GM12878 (cell line): ENCODE measurements around the gene NDUFS4. TPM values are rescaled to one million over a fixed set of nuclear protein-coding genes. Genes with fewer than 3 reads are reported as not detected.

Experiments used
- ATAC-seq: fragments of 200-7000 bp; cut with Tn5 transposase; 3 replicates; pipeline ENCODE4 v1.9.1; 2020; ENCODE audit warnings: mild to moderate bottlenecking, moderate library complexity
- BruUV-seq: library from RNA; stranded (reverse); fragments of 400-500 nt; replicated peaks from 2 replicates; lab custom pipeline; 2021; lab: Mats Ljungman, UMichigan
- CTCF ChIA-PET: fragments of 300-600 bp; sonication (Branson Sonifier 250); formaldehyde crosslinking; extraction: SDS; loops from one replicate; lab custom pipeline; 2021; ENCODE audit warnings: inconsistent platforms; lab: Yijun Ruan, JAX
- POLR2A ChIA-PET: fragments of 350-600 bp; formaldehyde crosslinking; extraction: SDS; loops from one replicate; lab custom pipeline; 2021; ENCODE audit warnings: inconsistent platforms; lab: Charles Lee
- RAD21 ChIA-PET: fragments of 300-600 bp; sonication (Branson Sonifier 250); formaldehyde crosslinking; loops from one replicate; lab custom pipeline; 2023; ENCODE audit warnings: antibody characterized with exemption; ENCODE audit not compliant: unreplicated experiment; lab: Charles Lee
- SMC1A ChIA-PET: fragments of 300-600 bp; sonication (Branson Sonifier 250); formaldehyde crosslinking; loops from one replicate; lab custom pipeline; 2023; ENCODE audit not compliant: unreplicated experiment, uncharacterized antibody; lab: Charles Lee
- DNase-seq: peaks from one replicate; pipeline ENCODE4 v3.0.0-alpha.2; 2011; ENCODE audit warnings: low read depth, low spot score
- FAIRE-seq: peaks from 3 replicates; lab custom pipeline; 2011; peaks lifted over from hg19 to GRCh38; lab: Jason Lieb, UNC
- H2AFZ ChIP-seq: 2 replicates; pipeline ENCODE4 v1.6.0; 2011; ENCODE audit warnings: low read depth, low read length, control low read depth; ENCODE audit not compliant: control insufficient read depth
- H3K27ac ChIP-seq: 2 replicates; pipeline ENCODE4 v1.5.1; 2011; ENCODE audit warnings: control low read depth; ENCODE audit not compliant: control insufficient read depth, insufficient read depth
- H3K27me3 ChIP-seq, 2 experiments: replicated peaks in 1 of 2; 2 replicates each; pipeline versions ENCODE4 v1.6.0 to v1.6.1; 2011; ENCODE audit warnings: low read length in 1 of 2; ENCODE audit not compliant: control insufficient read depth in 2 of 2, insufficient read depth in 2 of 2
- H3K36me3 ChIP-seq, 2 experiments: 2 replicates each; pipeline ENCODE4 v1.5.1; 2011; ENCODE audit warnings: low read length in 1 of 2; ENCODE audit not compliant: control insufficient read depth in 2 of 2, insufficient read depth in 2 of 2
- H3K4me1 ChIP-seq: 2 replicates; pipeline ENCODE4 v1.6.1; 2011; ENCODE audit warnings: mild to moderate bottlenecking, low read length, moderate library complexity, mixed read lengths; ENCODE audit not compliant: control insufficient read depth, insufficient read depth
- H3K4me2 ChIP-seq: 2 replicates; pipeline ENCODE4 v1.6.0; 2011; ENCODE audit warnings: control low read depth; ENCODE audit not compliant: control insufficient read depth, insufficient read depth
- H3K4me3 ChIP-seq: fragments of 200-600 bp; sonication (generic); 2 replicates; pipeline ENCODE4 v1.5.1; 2016
- H3K79me2 ChIP-seq: 2 replicates; pipeline ENCODE4 v1.6.0; 2011; ENCODE audit warnings: low read length; ENCODE audit not compliant: control insufficient read depth, insufficient read depth
- H3K9ac ChIP-seq: 2 replicates; pipeline ENCODE4 v1.8.0; 2011; ENCODE audit warnings: low read length, control low read depth, mixed read lengths; ENCODE audit not compliant: control insufficient read depth, insufficient read depth
- H3K9me3 ChIP-seq: replicated peaks from 3 replicates; pipeline ENCODE4 v1.5.1; 2011; ENCODE audit warnings: mild to moderate bottlenecking, low read length; ENCODE audit not compliant: control insufficient read depth, insufficient read depth
- H4K20me1 ChIP-seq: 2 replicates; pipeline ENCODE4 v1.6.0; 2011; ENCODE audit not compliant: control insufficient read depth, insufficient read depth
- ASH2L ChIP-seq: fragments of 300-600, 200-600 bp; sonication (generic); IDR thresholded peaks from 2 replicates; pipeline ENCODE4 v1.6.1; 2017; ENCODE audit warnings: low read depth, mild to moderate bottlenecking, borderline replicate concordance
- BHLHE40 ChIP-seq, 2 experiments: fragments of 450-650 bp in 1 of 2; IDR thresholded peaks; 2 replicates each; pipeline ENCODE4 v1.6.1; 2011 to 2017; ENCODE audit warnings: low read depth in 2 of 2, borderline replicate concordance in 1 of 2, improper control_type of control experiment in 1 of 2, low read length in 1 of 2, mild to moderate bottlenecking in 1 of 2
- BMI1 ChIP-seq: fragments of 450-650 bp; IDR thresholded peaks from 2 replicates; pipeline ENCODE4 v1.6.1; 2016; ENCODE audit warnings: mild to moderate bottlenecking, moderate library complexity, borderline replicate concordance
- CEBPB ChIP-seq, 2 experiments: fragments of 150-350 bp in 1 of 2; IDR thresholded peaks; 2 replicates each; pipeline ENCODE4 v1.6.1; 2012 to 2014; ENCODE audit warnings: low read depth in 2 of 2, low read length in 2 of 2, borderline replicate concordance in 1 of 2, inconsistent platforms in 1 of 2
- DPF2 ChIP-seq: fragments of 450-650 bp; IDR thresholded peaks from 2 replicates; pipeline ENCODE4 v1.6.1; 2017; ENCODE audit warnings: mild to moderate bottlenecking
- ELK1 ChIP-seq: IDR thresholded peaks from 2 replicates; pipeline ENCODE4 v1.6.1; 2012; ENCODE audit warnings: low read depth, low read length, improper control_type of control experiment
- IKZF2 ChIP-seq, 2 experiments: fragments of 450-650 bp; IDR thresholded peaks; 2 replicates each; pipeline ENCODE4 v1.6.1; 2017; ENCODE audit warnings: mild to moderate bottlenecking in 2 of 2, moderate library complexity in 2 of 2
- JUNB ChIP-seq: IDR thresholded peaks from 2 replicates; pipeline ENCODE4 v1.6.1; 2016; ENCODE audit warnings: antibody characterized with exemption, mild to moderate bottlenecking
- MYB ChIP-seq: fragments of 150-350 bp; IDR thresholded peaks from 2 replicates; pipeline ENCODE4 v1.6.1; 2014; ENCODE audit warnings: mild to moderate bottlenecking, low read depth, low read length, borderline replicate concordance
- SKIL ChIP-seq: fragments of 450-650 bp; IDR thresholded peaks from 2 replicates; pipeline ENCODE4 v1.6.1; 2017; ENCODE audit warnings: mild to moderate bottlenecking, low read depth, inconsistent platforms; ENCODE audit not compliant: poor library complexity, severe bottlenecking
- SP1 ChIP-seq: IDR thresholded peaks from one replicate; pipeline ENCODE4 v1.6.1; 2011; ENCODE audit warnings: low read depth, low read length
- SUPT20H ChIP-seq: IDR thresholded peaks from 2 replicates; pipeline ENCODE4 v1.6.1; 2011; ENCODE audit warnings: low read depth, mild to moderate bottlenecking, low read length, moderate library complexity, borderline replicate concordance; ENCODE audit not compliant: control insufficient read depth
- SUZ12 ChIP-seq: fragments of 200-600 bp; sonication (generic); IDR thresholded peaks from one replicate; pipeline ENCODE4 v1.6.1; 2018; ENCODE audit warnings: antibody characterized with exemption, mild to moderate bottlenecking; ENCODE audit not compliant: unreplicated experiment
- TARDBP ChIP-seq: IDR thresholded peaks from 2 replicates; pipeline ENCODE4 v1.6.1; 2016; ENCODE audit warnings: borderline replicate concordance
- TCF7 ChIP-seq: IDR thresholded peaks from 2 replicates; pipeline ENCODE4 v1.6.1; 2014; ENCODE audit warnings: antibody characterized with exemption, borderline replicate concordance
- YY1 ChIP-seq: IDR thresholded peaks from 2 replicates; pipeline ENCODE4 v1.6.1; 2011; ENCODE audit warnings: low read depth, mild to moderate bottlenecking, low read length
- ZBTB11 ChIP-seq: fragments of 450-650 bp; formaldehyde crosslinking; IDR thresholded peaks from 2 replicates; pipeline ENCODE4 v1.5.0; 2022; ENCODE audit warnings: mild to moderate bottlenecking, missing genetic modification characterization
- in situ Hi-C: fragments of 300-500 bp; cut with MboI; formaldehyde crosslinking; loops from 9 replicates; pipeline ENCODE4 v1.14.3; 2018; ENCODE audit warnings: mixed read lengths
- intact Hi-C: fragments of 100-400 bp; cut with micrococcal nuclease; formaldehyde crosslinking; loops from one replicate; pipeline ENCODE4 v1.14.2; 2022; ENCODE audit not compliant: unreplicated experiment
- polyA plus RNA-seq, 11 experiments: library from polyadenylated mRNA; depleted of rRNA in 4 of 11; unstranded in 6 of 11; stranded (reverse) in 5 of 11; fragments of >200 nt; fragmentation: Nextera tagmentation in 4 of 11; fragmentation: Illumina TruSeq in 1 of 11; extraction: Ambion mirVana in 4 of 11; extraction: Trizol in 1 of 11; gene quantifications; 1 replicate in 1 of 11; 2 replicates in 10 of 11; pipeline versions ENCODE4 v1.2.1 to v1.2.3, GENCODE V29; 2011 to 2016; ENCODE audit warnings: inconsistent platforms in 2 of 11, missing spikeins in 2 of 11, low read depth in 1 of 11
- total RNA-seq, 4 experiments: library from RNA; depleted of rRNA in 3 of 4; stranded (reverse); fragments of >200 nt in 3 of 4; fragmentation: Illumina TruSeq in 1 of 4; extraction: Trizol in 1 of 4; gene quantifications; 2 replicates each; pipeline versions ENCODE4 v1.2.1 to v1.2.3, GENCODE V29; 2013 to 2021

NDUFS4 gene
- total and polyA plus RNA-seq, 10 of the 15 experiments (the other 5 are each of a cell fraction or from before 2014, with no cell fraction given) = 69.9 to 366 (median 114) TPM

- ChIA-PET CTCF (no interaction called here), RAD21 (no interaction called here), POLR2A (no interaction called here), SMC1A (interaction anchor here (0.6 to 1.2 kb wide), 2 partner anchors 8 to 229 kb away, joined by 3 read pairs; no protein-coding TSS in a partner anchor)
- H4K20me1 ChIP-seq = no peaks in the 10 kb centered on the region
- H3K27me3 ChIP-seq = no peaks in the 10 kb centered on the region
- no peak overlapping the region for H3K4me2 ChIP-seq
- H3K9me3 ChIP-seq = no peaks in the 10 kb centered on the region
- H3K4me1 ChIP-seq = no peaks in the 10 kb centered on the region
- FAIRE-seq (no peak), DNase-seq (no peak), ATAC-seq (no peak)
- in situ Hi-C loops (no loop called here), intact Hi-C loops (no loop called here)
- no peaks in the 10 kb centered on the region for H3K36me3 ChIP-seq
- peaks cover 6% of the 10 kb centered on the region for H3K79me2 ChIP-seq
- H3K9ac ChIP-seq = no peak overlapping the region
- H2AFZ ChIP-seq = no peak overlapping the region
- no TSS peak for BruUV-seq
- no peak overlapping the region for H3K4me3 ChIP-seq
- TF ChIP-seq SUPT20H = no peak
- TF ChIP-seq JUNB = no peak
- TF ChIP-seq SKIL = no peak
- no peak for TF ChIP-seq SP1
- TF ChIP-seq SUZ12 = no peak
- no peak for TF ChIP-seq BMI1
- TF ChIP-seq IKZF2 (IDR thresholded peaks at IDR 0.05) = no peak
- TF ChIP-seq ASH2L = no peak
- no peak for TF ChIP-seq DPF2
- TF ChIP-seq BHLHE40 (IDR thresholded peaks at IDR 0.05; ENCODE audit: borderline replicate concordance in 1 of 2, low read depth in 2 of 2, low read length in 1 of 2) = no peak
- no peak for TF ChIP-seq ZBTB11
- TF ChIP-seq CEBPB (IDR thresholded peaks at IDR 0.05; ENCODE audit: borderline replicate concordance in 1 of 2, low read depth in 2 of 2, low read length in 2 of 2) = no peak
- TF ChIP-seq TCF7 = no peak
- TF ChIP-seq ELK1 = no peak
- no peak for TF ChIP-seq TARDBP
- TF ChIP-seq MYB = no peak
- TF ChIP-seq YY1 = no peak
- H3K27ac ChIP-seq = no peak overlapping the region
These were observed 4.4 kb upstream of the NDUFS4 start for GRCh38 chr5:53556001-53556400.
